PC-9 (cell line): ENCODE results near the gene KCNH8. TPM values are rescaled to one million over a fixed set of nuclear protein-coding genes. Genes with fewer than 3 reads are reported as not detected.
A peak's percentile ranks its signal among the peaks of the same experiment; 100 is the strongest.

ENCODE experiments used
- BruUV-seq: library from RNA; stranded (reverse); fragments of 400-500 nt; replicated peaks from 2 replicates; lab custom pipeline; 2021; lab: Mats Ljungman, UMichigan
- CTCF ChIA-PET: fragments of 300-600 bp; sonication (Branson Sonifier 250); formaldehyde crosslinking; loops from one replicate; lab custom pipeline; 2022; ENCODE audit warnings: antibody characterized with exemption; lab: Charles Lee
- POLR2A ChIA-PET: fragments of 300-600 bp; sonication (Branson Sonifier 250); formaldehyde crosslinking; loops from one replicate; lab custom pipeline; 2022; ENCODE audit warnings: antibody characterized with exemption; ENCODE audit not compliant: unreplicated experiment; lab: Charles Lee
- DNase-seq, 2 experiments: peaks; one replicate each; pipeline versions ENCODE4 v3.0.0 to v3.0.0-alpha.2; 2015 to 2022; ENCODE audit warnings: mixed read lengths in 1 of 2
- H2AFZ ChIP-seq: fragments of 200-600 bp; sonication (generic); 2 replicates; pipeline ENCODE4 v1.8.1; 2017; ENCODE audit warnings: antibody characterized with exemption
- H3F3A ChIP-seq: fragments of 200-600 bp; sonication (generic); 2 replicates; pipeline ENCODE4 v1.8.1; 2017; ENCODE audit warnings: antibody characterized with exemption, mild to moderate bottlenecking, low read depth; ENCODE audit not compliant: insufficient read depth
- H3K27ac ChIP-seq: fragments of 200-600 bp; sonication (generic); 2 replicates; pipeline ENCODE4 v1.6.1; 2016; ENCODE audit warnings: mixed run types
- H3K27me3 ChIP-seq: fragments of 200-600 bp; sonication (generic); 2 replicates; pipeline ENCODE4 v1.6.1; 2016; ENCODE audit warnings: low read depth, mixed run types; ENCODE audit not compliant: insufficient read depth
- H3K36me3 ChIP-seq: fragments of 200-600 bp; sonication (generic); 2 replicates; pipeline ENCODE4 v1.6.1; 2016; ENCODE audit warnings: low read depth, mixed run types
- H3K4me1 ChIP-seq: fragments of 200-600 bp; sonication (generic); replicated peaks from 2 replicates; pipeline ENCODE4 v1.6.1; 2016; ENCODE audit warnings: mixed run types; ENCODE audit not compliant: insufficient read depth
- H3K4me2 ChIP-seq: fragments of 200-600 bp; sonication (generic); 2 replicates; pipeline ENCODE4 v1.6.1; 2017; ENCODE audit warnings: mixed run types
- H3K4me3 ChIP-seq: fragments of 200-600 bp; sonication (generic); 2 replicates; pipeline ENCODE4 v1.6.1; 2016; ENCODE audit warnings: mixed run types
- H3K79me2 ChIP-seq: fragments of 200-600 bp; sonication (generic); 2 replicates; pipeline ENCODE4 v1.6.1; 2017; ENCODE audit warnings: low read depth, mixed run types
- H3K9me2 ChIP-seq: fragments of 200-600 bp; sonication (generic); 2 replicates; pipeline ENCODE4 v1.8.1; 2017; ENCODE audit warnings: mild to moderate bottlenecking; ENCODE audit not compliant: insufficient read depth
- H3K9me3 ChIP-seq: fragments of 200-600 bp; sonication (generic); 2 replicates; pipeline ENCODE4 v1.8.1; 2016; ENCODE audit warnings: low read depth; ENCODE audit not compliant: insufficient read depth
- H4K20me1 ChIP-seq: fragments of 200-600 bp; sonication (generic); 2 replicates; pipeline ENCODE4 v1.8.1; 2017; ENCODE audit not compliant: insufficient read depth
- CTCF ChIP-seq: fragments of 200-600 bp; sonication (generic); conservative IDR thresholded peaks from 2 replicates; pipeline ENCODE4 v1.6.1; 2017; ENCODE audit warnings: mixed run types, antibody characterized with exemption, mild to moderate bottlenecking, moderate library complexity
- EZH2 ChIP-seq: fragments of 200-600 bp; sonication (generic); IDR thresholded peaks from 2 replicates; pipeline ENCODE4 v1.8.0; 2017; ENCODE audit warnings: antibody characterized with exemption, low read depth
- intact Hi-C: fragments of 100-400 bp; cut with micrococcal nuclease; formaldehyde crosslinking; loops from one replicate; pipeline ENCODE4 v1.10.0; 2022; ENCODE audit not compliant: unreplicated experiment
- total RNA-seq: library from RNA; stranded (reverse); gene quantifications from 2 replicates; pipeline ENCODE4 v1.2.3, GENCODE V29; 2021

KCNH8 gene
- total RNA-seq, 1 experiment from 2014 or later, result 0.63 TPM

DNA sequence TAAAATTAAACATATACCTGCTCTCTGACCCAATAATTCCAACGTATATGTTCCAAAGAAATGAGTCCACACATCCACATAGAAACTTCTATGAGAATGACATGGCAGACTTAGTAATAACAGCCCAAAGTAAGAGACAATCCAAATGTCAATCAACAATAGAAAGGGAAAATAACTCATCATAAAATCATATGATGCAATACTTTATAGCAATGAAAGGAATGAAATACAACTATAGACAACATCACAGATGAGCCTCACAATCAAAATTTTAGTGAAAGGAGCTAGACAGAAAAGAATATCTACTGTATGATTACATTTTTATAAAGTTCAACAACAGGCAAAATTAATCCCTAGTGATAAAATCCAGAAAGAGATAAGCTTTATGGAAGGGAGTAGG lies 23.6 kb upstream of the KCNH8 start:
- Histone ChIP-seq H3K9me2 (no peaks in the 10 kb centered on the region), H3K4me2 (no peak overlapping the region), H4K20me1 (no peaks in the 10 kb centered on the region), H3K27ac (no peak overlapping the region), H3K4me3 (no peak overlapping the region), H3F3A (no peaks in the 10 kb centered on the region), H3K79me2 (no peaks in the 10 kb centered on the region), H3K4me1 (no peaks in the 10 kb centered on the region), H3K27me3 (no peaks in the 10 kb centered on the region), H3K9me3 (peaks cover 33% of the 10 kb centered on the region), H2AFZ (no peak overlapping the region), H3K36me3 (no peaks in the 10 kb centered on the region)
- no peak for TF ChIP-seq EZH2
- no peak for TF ChIP-seq CTCF
- ChIA-PET POLR2A (no interaction called here), CTCF (no interaction called here)
- no TSS peak for BruUV-seq
- no peak for DNase-seq
- intact Hi-C loops, result no loop called here

- H3K4me3 ChIP-seq, result no peak overlapping the region
- TF ChIP-seq CTCF, result no peak
- no peak for TF ChIP-seq EZH2
- no peak overlapping the region for H3K4me2 ChIP-seq
- H4K20me1 ChIP-seq, result no peaks in the 10 kb centered on the region
- H3K9me2 ChIP-seq, result no peaks in the 10 kb centered on the region
- no peaks in the 10 kb centered on the region for H3K27me3 ChIP-seq
- BruUV-seq, result no TSS peak
- H3K4me1 ChIP-seq, result no peaks in the 10 kb centered on the region
- ChIA-PET POLR2A (no interaction called here), CTCF (no interaction called here)
- no peaks in the 10 kb centered on the region for H3F3A ChIP-seq
- H3K27ac ChIP-seq, result no peak overlapping the region
- no peaks in the 10 kb centered on the region for H3K36me3 ChIP-seq
- no peaks in the 10 kb centered on the region for H3K79me2 ChIP-seq
- H2AFZ ChIP-seq, result no peak overlapping the region
- intact Hi-C loops, result loop anchor here (10.0 kb wide), 1 partner anchor 745 kb away; no protein-coding TSS in a partner anchor
- H3K9me3 ChIP-seq, result no peaks in the 10 kb centered on the region
- no peak for DNase-seq
Observed at GRCh38 chr3:19139863-19140262, 8.4 kb upstream of the KCNH8 start.

- Histone ChIP-seq H3K27me3 (no peaks in the 10 kb centered on the region), H3K4me3 (peak overlapping the region; percentile 64), H2AFZ (peak overlapping the region; percentile 84), H3K36me3 (no peaks in the 10 kb centered on the region), H4K20me1 (no peaks in the 10 kb centered on the region), H3K4me2 (peak overlapping the region; percentile 84), H3K27ac (no peak overlapping the region), H3K79me2 (no peaks in the 10 kb centered on the region), H3K4me1 (0 out of 2 replicates have a peak, but pooled peaks cover 5% of the 10 kb centered on the region), H3K9me2 (no peaks in the 10 kb centered on the region), H3K9me3 (no peaks in the 10 kb centered on the region), H3F3A (0 out of 2 replicates have a peak, but pooled peaks cover 6% of the 10 kb centered on the region)
- BruUV-seq, result no TSS peak
- TF ChIP-seq CTCF (peak; percentile 57; the same call in 1 of the 2 replicates), EZH2 (no peak)
- ChIA-PET POLR2A (interaction anchor here (0.6 to 0.7 kb wide), 3 partner anchors 29 to 1963 kb away, joined by 5 to 13 read pairs (median 10); no protein-coding TSS in a partner anchor), CTCF (interaction anchor here (0.7 kb wide), 4 partner anchors 31 to 1039 kb away, joined by 3 to 5 read pairs (median 3); partner anchors contain the start of gene SGO1)
- peak; percentile 60 to 75 for DNase-seq
- intact Hi-C loops, result loop anchor here (10.0 kb wide), 1 partner anchor 738 kb away; no protein-coding TSS in a partner anchor
Observed at GRCh38 chr3:19146685-19147650, 1.3 kb upstream of the KCNH8 start.
